GM15510 (cell line): Measurements from ENCODE around the gene APOE.
"Not testable (repeated sequence)": the region's sequence is repeated elsewhere in the genome, so short reads cannot be mapped to it uniquely, and the experiment has no call there.

Source experiments
- POLR2A ChIP-seq: IDR thresholded peaks from 3 replicates; pipeline ENCODE4 v1.6.1; 2011; ENCODE audit warnings: borderline replicate concordance; ENCODE audit not compliant: insufficient read length; ENCODE audit errors: extremely low read depth

Gene APOE

GRCh38 chr19:44900328-44901244, 5.0 kb upstream of the APOE start:
- TF ChIP-seq POLR2A = no peak

- no peak for TF ChIP-seq POLR2A
Measured at GRCh38 chr19:44903216-44903601, 2.4 kb upstream of the APOE start.

- no peak for TF ChIP-seq POLR2A
Measured at GRCh38 chr19:44903602-44904425, 1.8 kb upstream of the APOE start.

GRCh38 chr19:44904426-44904994, 1.1 kb upstream of the APOE start:
- no peak for TF ChIP-seq POLR2A

GRCh38 chr19:44907613-44908012, 2.0 kb downstream of the APOE start:
- TF ChIP-seq POLR2A = no peak

GRCh38 chr19:44908074-44908835, 2.7 kb downstream of the APOE start:
- TF ChIP-seq POLR2A = no peak

GRCh38 chr19:44908836-44909261, 3.3 kb downstream of the APOE start:
- no peak for TF ChIP-seq POLR2A

- TF ChIP-seq POLR2A = no peak
Measured at GRCh38 chr19:44909775-44910174, 4.2 kb downstream of the APOE start.

GRCh38 chr19:44912854-44913253, 7.3 kb downstream of the APOE start:
- TF ChIP-seq POLR2A = no peak

GRCh38 chr19:44914433-44915206, 9.0 kb downstream of the APOE start, which contains the start of gene APOC1:
APOC1 (plus strand) TSS chr19:44914608; CDS start chr19:44914892, 284 bp downstream.
- not testable (repeated sequence) for TF ChIP-seq POLR2A

GRCh38 chr19:44924243-44924725, 18.7 kb downstream of the APOE start:
- no peak for TF ChIP-seq POLR2A

- no peak for TF ChIP-seq POLR2A
Measured at GRCh38 chr19:44925114-44925891, 19.7 kb downstream of the APOE start.

- TF ChIP-seq POLR2A = no peak
Measured at GRCh38 chr19:44927746-44928145, 22.1 kb downstream of the APOE start.
